Mesenteric fat pad (tissue), 1 donor: ENCODE data around the gene PCDHGB1. TPM values are rescaled to one million over a fixed set of nuclear protein-coding genes. Genes with fewer than 3 reads are reported as not detected.
A peak's percentile ranks its signal among the peaks of the same experiment; 100 is the strongest.
"Not testable (repeated sequence)": the region's sequence is repeated elsewhere in the genome, so short reads cannot be mapped to it uniquely, and the experiment has no call there.

Experiments
- DNase-seq: peaks from one replicate; pipeline ENCODE4 v3.0.0-alpha.2; 2020; ENCODE audit warnings: low spot score
- long read RNA-seq: library from polyadenylated mRNA; unstranded; transcript quantifications from one replicate; pipeline ENCODE4 v2.0.0, GENCODE V29; 2020
- total RNA-seq: library from RNA; stranded (reverse); fragmentation: NEBNext Ultra II Directional; extraction: Animal tissue kit (Norgen Biotek cat#: 25700); gene quantifications from one replicate; pipeline ENCODE4 v1.2.1, GENCODE V29; 2021
- donor health status: DM: yes; HTN: yes; CAD: no.

Gene PCDHGB1
- 1.3 TPM for total RNA-seq
- long read RNA-seq: 0 reads

DNA sequence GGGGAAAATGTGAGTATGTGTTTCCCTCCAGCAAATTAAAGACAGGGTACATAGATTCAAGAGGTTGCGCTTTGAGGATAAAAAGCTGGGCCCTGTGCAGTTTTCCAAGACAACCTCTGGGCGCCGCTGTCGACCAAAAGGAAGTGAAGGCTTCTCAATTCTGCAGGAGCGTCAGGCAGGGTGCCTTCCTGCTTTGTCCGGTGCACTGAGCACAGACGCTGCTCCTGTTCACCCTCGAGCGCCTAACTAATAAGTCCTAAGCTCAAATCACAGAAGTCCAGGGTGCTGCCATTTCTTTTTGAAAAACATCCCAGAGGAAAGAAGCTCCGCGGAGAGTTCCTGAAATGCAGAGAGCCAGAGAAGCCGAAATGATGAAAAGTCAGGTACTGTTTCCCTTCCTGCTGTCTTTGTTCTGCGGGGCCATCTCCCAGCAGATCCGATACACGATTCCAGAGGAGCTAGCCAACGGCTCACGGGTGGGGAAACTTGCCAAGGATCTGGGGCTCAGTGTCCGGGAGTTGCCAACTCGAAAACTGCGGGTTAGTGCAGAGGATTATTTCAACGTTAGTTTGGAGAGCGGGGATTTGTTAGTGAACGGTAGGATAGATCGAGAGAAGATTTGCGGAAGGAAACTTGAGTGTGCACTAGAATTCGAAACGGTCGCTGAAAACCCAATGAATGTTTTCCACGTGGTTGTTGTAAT lies at the start of gene PCDHGB1:
PCDHGB1 (plus strand) TSS at position 183 of the 703 bp plus-strand sequence; CDS start at position 345, 162 bp downstream.
- DNase-seq: peak; percentile 65

DNA sequence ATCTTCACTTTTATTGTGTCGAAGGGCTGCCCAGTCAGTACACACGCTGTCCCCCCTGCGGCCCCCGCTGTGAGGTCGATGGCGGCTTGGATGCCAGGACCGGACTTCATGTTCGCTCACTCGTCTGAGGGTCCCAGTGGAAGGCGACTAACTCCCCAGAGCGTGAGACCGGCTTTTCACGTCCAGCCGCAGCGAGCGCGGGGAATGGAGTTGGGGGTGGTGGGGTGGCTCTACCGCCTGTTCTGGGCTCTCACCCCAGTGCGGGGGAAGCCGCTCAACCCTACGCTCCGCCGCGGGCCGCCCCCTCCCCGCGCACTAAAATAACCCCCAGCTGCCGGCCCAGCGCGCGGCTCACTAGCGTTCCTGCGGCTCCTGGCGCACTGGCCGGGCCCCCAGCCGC lies 46.1 kb upstream of the PCDHGB1 start, which contains the start of gene SLC25A2:
SLC25A2 (minus strand) TSS at position 294 of the 400 bp plus-strand sequence; CDS start at position 110, 184 bp downstream.
- no peak for DNase-seq

DNA sequence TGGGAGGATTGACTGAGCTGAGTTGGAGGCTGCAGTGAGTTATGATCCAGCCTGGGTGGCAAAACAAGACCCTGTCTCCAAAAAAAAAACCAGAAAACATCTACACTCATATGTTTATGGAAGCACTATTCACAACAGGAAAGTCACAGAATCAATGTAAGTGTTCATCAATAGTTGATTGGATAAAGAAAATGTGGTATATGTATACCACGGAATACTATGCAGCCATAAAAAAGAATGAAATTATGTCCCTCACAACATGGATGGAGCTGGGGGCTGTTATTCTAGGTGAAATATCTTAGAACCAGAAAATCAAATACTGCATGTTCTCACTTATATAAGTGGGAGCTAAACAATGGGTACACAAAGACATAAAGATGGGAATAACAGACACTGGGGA lies 43.3 kb upstream of the PCDHGB1 start:
- no peak for DNase-seq

DNA sequence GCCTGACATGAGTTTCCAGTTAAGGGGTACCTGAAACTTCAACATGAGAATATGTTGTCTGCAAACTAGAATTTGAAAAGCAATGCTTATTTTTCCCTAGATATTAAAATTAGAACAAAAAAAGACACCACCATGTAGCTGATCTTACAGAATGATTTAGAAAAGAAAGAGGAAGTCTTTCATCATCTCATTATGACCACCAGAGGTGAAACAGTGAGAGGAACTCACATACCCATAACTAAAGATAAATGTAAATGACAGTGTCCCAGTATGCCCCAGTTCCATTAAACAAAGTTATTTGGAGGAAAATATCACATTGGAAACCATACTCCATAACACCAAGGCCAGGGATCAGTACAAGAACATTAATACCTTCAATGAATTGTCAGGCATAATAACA lies 36.2 kb upstream of the PCDHGB1 start:
- no peak for DNase-seq

DNA sequence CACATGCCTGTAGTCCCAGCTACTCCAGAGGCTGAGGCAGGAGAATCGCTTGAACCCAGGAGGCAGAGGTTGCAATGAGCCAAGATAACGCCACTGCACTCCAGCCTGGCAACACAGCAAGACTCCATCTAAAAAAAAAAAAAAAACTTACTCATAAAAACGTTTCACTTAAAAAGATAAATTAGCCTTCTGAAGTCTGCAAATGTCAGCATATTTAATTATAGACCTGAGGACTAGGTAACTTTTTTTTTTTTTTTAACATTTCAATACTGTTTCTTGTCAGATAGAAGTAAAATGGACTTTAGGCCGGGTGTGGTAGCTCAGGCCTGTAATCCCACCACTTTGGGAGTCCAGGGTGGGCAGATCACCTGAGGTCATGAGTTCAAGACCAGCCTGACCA lies 32.9 kb upstream of the PCDHGB1 start:
- not testable (repeated sequence) for DNase-seq

DNA sequence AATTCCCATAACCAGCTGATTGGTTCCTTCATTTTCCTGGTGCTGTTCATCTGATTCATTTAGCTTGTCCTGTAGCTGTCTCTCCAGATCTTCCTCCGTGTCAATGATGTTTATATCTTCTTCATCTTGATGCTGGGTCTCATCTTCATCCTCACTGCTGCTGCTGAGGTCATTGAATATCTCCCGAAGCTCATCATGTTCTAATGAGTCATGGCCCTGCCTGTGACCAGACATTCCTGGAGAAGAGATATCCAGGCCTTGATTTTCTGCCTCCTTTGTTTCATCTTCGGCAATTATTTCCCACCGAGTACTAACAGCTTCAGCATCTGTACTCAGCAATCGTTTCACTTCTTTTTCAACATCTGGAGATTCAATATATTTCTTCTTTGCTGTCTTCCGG lies 30.7 kb upstream of the PCDHGB1 start:
- no peak for DNase-seq

DNA sequence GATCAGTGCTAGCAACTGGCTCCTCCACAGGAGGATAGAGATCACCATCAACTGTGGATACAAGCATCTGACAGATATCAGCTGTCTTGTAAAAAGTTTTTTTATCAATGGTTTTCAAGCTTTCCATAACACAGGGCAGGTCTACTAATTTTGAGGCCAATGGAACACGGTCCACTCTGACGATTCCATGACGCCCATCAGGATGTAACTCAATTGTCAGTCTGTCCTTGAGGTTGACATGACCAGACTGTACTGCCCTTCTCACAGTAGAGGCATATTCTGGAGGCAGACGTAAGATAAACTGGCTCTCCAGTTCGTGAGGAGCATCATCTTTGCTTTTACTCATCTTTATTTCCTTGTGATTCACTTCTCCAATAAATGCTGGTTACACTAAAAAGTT lies 30.2 kb upstream of the PCDHGB1 start:
- DNase-seq: no peak

DNA sequence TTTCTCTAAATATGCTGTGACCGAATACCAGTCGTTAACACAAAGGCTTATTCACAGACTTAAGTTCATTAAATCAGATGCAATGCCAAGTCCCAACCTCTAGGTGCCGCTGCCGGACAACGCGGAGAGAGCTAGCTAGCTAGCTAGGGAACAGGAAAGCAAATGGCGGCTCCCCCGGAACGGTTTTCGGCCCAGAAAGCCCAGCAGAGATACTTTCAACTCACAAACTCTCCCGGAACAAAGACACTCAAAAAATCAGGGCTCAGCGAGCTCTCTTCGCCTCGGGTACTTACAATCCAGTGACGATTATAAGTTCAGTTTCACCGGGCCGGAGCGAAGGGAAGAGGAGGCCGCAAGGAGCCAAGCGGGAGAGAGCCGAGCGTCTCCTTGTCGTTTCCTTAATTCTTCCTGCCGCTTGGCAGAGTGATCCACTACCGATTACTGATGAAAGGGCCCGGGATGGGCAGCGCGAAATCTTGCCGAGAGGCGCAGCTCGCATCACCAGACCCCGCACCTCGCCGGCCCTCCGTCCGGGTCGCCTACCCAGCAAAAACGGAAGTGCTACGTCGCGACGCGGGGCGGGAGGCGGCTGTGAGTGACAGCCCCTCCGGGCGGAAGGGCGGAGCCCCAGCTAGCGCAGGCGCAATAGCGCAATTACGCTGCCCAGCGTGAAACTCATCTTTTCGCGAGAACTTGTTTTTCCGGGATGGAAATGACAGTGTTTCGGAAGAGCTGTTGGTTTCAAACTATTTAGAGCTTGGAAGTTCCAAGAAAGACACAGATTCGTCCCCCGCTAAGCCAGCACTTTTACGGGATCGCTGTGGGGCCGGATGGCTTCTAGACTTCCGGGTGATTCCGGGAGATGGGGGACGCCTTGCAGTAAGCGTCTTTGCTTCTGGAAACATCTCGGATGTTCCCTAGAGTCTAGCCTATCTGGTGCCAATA lies 29.4 kb upstream of the PCDHGB1 start, which contains the start of gene TAF7:
TAF7 (minus strand) TSS at position 560 of the 945 bp plus-strand sequence. CDS start 740 bp downstream, outside the sequence.
- DNase-seq: peak; percentile 96

DNA sequence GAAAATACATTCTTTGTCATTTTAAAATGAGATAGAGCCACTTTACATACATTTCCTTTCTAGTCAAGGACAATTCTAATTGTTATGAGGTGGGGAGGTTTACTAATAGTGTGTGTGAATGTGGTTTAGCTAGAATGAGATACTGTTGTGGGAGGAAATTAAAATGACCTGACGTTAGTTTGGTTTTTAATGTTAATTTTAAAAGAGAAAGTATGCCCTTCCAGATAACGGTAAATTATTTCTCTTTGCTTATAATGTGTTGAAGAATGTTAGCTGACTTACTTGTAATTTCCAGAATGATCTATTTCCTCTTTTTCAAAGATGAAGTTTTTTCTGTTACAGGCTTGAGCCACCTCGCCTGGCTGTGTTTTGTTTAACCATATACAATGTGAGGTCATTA lies 27.6 kb upstream of the PCDHGB1 start:
- DNase-seq: no peak

DNA sequence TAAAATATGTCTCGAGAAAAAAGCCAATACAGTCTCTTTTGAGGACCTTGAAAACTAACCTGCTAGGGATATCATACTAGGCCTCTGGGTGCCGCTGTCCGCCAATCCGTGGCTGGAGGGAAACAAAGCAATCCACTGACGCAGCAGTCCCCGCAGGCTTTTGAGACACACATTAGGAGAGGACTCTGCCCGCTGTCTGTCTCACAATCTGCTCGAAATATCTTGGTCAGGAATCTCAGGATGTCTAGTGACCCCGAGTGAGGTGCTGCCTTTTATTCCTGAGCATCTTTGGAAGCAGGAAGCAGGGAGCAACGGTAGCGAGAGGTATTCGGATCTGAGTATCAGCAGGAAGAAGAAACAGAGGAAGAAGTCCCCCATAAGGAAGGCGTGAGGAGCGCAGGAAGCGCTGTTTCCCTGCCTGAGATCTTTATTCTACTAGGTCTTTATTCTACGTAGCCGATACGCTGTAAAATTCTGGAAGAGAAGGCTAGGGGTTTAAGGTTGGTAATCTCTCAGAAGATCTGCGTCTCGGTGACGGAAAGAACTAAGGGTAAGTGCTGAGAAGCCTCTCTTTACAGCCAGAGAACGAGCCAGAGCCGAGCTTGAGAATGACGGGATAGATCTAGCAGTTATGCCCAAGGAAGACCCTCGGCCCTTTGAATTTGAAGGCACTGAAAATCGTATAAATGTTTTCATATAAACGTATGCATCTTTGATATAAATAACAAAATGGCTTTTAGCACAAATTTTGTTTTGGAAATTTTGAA lies 23.6 kb upstream of the PCDHGB1 start:
- DNase-seq: no peak

DNA sequence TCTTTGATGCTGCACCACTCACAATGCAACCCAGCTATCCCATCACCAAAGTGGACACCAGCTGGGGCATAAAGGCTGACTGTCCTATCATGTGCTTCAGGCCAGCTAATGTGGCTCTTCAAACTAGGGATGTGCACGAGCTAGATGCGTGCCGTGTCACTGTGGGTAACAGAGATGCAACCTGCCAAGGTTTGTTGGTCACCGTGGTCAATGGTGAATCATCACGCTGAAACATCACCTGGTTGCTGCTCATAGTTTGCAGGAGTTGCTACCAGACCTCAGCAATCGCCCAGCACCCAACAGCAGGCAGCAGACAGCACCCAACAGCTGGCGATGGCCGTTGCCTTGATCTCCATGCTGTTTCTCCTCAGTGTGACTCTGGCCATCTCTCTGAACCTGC lies 21.7 kb upstream of the PCDHGB1 start:
- DNase-seq: no peak

DNA sequence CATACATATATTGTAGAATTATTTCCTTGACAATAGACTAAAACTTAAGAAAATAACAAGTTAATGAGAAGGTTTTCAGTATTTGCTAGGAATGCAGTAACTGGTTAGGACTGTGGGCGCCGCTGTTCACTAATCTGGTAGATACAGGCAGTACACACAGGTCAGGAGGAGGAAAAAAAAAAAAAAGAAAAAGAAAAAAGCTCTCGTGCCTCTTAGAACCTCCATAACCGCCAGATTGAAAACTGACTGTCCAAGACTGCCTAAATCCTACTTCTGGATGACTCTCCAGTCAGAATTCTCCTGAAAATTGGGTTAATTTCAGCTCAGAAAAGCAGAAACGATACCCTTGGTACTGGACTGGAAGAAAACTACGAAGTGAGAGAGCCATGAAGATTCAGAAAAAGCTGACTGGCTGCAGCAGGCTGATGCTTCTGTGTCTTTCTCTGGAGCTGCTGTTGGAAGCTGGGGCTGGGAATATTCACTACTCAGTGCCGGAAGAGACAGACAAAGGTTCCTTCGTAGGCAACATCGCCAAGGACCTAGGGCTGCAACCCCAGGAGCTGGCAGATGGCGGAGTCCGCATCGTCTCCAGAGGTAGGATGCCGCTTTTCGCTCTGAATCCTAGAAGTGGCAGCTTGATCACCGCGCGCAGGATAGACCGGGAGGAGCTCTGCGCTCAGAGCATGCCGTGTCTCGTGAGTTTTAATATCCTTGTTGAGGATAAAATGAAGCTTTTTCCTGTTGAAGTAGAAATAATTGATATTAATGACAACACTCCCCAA lies 19.4 kb upstream of the PCDHGB1 start, which contains the start of gene PCDHGA1:
PCDHGA1 (plus strand) TSS at position 216 of the 782 bp plus-strand sequence.
- no peak for DNase-seq

DNA sequence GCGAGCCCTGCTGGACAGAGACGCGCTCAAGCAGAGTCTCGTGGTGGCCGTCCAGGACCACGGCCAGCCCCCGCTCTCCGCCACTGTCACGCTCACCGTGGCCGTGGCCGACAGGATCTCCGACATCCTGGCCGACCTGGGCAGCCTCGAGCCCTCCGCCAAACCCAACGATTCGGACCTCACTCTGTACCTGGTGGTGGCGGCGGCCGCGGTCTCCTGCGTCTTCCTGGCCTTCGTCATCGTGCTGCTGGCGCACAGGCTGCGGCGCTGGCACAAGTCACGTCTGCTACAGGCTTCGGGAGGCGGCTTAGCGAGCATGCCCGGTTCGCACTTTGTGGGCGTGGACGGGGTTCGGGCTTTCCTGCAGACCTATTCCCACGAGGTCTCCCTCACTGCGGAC lies 17.3 kb upstream of the PCDHGB1 start:
- DNase-seq: not testable (repeated sequence)

DNA sequence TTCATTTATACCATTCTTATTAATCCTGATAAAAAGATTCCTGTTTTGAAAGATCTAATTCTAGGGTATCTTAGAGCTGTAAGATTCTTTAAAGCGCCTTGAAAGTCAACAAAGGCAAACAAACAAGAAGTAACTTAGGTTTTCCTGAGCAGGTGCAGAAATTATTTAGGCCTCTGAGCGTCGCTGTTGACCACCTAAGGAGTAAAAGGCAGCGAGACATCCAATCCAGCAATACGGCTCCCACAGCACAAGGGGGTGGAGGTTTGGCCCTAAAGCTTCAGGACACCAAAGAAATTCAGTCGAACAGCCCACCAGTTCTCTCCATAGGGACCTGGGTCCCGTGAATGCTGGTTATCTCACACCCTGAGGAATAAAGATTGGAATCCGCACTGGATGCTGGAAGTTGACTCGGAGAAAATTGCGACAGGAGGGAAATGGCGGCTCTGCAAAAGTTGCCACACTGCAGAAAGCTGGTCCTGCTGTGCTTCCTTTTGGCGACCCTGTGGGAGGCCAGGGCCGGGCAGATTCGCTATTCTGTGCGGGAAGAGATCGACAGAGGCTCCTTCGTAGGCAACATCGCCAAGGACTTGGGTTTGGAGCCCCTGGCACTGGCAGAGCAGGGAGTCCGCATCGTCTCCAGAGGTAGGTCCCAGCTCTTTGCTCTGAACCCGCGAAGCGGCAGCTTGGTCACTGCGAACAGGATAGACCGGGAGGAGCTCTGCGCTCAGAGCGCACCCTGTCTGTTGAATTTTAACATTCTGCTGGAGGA lies 11.2 kb upstream of the PCDHGB1 start, which contains the start of gene PCDHGA2:
PCDHGA2 (plus strand) TSS at position 223 of the 769 bp plus-strand sequence.
- no peak for DNase-seq

DNA sequence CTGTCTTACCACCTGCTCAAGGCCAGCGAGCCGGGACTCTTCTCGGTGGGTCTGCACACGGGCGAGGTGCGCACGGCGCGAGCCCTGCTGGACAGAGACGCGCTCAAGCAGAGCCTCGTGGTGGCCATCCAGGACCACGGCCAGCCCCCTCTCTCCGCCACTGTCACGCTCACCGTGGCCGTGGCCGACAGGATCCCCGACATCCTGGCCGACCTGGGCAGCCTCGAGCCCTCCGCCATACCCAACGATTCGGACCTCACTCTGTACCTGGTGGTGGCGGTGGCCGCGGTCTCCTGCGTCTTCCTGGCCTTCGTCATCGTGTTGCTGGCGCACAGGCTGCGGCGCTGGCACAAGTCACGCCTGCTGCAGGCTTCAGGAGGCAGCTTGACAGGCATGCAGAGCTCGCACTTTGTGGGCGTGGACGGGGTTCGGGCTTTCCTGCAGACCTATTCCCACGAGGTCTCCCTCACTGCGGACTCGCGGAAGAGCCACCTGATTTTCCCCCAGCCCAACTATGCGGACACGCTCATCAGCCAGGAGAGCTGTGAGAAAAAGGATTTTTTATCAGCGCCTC lies 9.0 kb upstream of the PCDHGB1 start:
- DNase-seq: not testable (repeated sequence)

DNA sequence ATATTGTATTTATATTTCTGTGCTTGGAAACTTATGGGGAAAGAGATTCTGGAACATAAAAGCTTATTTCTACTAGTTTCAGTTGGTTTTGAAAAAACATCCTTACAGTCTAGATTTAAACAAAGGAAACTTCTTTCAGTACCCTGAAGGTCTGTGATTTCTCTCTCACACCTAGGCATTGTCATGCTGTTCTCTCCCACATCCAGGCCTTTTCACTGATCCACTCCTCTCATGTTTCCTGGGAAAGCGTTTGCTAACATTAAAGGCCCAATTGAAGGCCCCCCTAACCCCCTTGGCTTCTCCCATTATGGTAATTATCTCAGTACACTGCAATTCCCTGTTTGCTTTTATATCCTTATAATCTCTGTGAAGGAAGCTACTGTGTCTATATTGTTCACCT lies 7.1 kb upstream of the PCDHGB1 start:
- DNase-seq: no peak

DNA sequence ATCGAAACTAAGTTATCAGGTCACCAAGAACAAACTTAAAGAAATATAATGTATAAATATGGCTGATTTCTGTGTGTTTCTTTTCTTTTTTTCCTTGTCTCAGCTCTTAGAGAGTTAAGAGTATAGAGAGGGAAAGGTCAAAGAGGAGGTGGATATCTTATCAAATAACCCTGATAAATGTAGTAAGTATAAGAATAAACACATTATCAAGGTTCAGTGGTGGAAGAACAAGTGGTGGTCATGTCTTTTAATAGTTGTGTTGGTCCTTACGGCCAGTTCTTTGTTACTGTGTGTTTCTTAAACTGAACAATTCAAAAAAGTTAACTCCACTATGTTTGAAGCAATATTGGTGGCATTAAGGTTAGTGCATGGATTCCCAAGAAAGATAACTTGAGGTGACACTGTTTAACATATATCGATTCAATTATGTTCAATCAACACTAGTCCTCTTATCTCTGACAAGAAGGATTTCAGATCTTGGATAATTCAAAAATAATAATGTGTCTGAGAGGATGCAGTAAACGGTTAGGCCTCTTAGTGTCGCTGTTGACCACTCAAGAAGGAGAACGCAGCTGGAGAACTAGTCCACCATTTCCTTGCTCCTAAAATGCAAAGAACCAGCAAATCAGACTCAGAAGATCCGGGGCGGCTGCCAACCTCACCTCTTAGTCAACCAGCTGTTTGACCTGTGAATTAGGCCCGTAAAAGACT lies 6.5 kb upstream of the PCDHGB1 start, which contains the start of gene PCDHGA3:
PCDHGA3 (plus strand) TSS at position 588 of the 711 bp plus-strand sequence. CDS start 205 bp downstream, outside the sequence.
- no peak for DNase-seq

DNA sequence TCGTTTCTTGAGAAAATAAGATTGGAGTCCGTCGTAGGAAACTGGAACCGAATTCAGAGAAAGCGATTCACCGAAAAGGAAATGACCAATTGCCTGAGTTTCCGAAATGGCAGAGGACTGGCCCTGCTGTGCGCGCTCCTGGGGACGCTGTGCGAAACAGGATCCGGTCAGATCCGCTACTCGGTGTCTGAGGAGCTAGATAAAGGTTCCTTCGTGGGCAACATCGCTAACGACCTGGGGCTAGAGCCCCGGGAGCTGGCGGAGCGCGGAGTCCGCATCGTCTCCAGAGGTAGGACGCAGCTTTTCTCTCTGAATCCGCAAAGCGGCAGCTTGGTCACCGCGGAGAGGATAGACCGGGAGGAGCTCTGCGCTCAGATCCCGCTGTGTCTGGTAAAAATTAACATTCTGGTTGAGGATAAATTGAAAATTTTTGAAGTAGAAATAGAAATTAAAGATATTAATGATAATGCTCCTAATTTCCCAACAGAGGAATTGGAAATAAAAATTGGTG lies 5.9 kb upstream of the PCDHGB1 start:
- no peak for DNase-seq
